GF-D8 (cell line): ENCODE measurements around the gene FBXO47.

Experiments
- DNase-seq: peaks from one replicate; lab custom pipeline; 2025; lab: John Stamatoyannopoulos, UW

FBXO47 gene, protein sequence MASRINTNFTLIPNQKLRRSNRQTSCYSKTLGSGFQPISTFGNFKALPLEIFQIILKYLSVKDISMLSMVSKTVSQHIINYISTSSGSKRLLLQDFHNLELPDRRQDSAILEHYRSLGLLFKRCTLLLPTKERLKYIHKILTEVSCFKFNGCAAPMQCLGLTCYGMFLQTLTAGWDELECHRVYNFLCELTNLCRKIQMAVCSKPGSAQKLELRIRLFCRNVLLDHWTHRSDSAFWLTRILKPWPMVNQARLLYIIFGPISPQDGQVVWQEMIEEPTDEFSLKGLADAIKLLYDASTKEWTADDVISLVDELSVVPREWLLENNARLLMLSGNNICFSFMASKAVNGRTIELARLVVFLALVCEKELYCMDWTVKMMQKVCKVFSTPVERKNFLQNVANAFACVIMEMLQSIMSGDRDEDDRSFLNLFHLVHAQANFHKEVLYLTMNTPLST

DNA sequence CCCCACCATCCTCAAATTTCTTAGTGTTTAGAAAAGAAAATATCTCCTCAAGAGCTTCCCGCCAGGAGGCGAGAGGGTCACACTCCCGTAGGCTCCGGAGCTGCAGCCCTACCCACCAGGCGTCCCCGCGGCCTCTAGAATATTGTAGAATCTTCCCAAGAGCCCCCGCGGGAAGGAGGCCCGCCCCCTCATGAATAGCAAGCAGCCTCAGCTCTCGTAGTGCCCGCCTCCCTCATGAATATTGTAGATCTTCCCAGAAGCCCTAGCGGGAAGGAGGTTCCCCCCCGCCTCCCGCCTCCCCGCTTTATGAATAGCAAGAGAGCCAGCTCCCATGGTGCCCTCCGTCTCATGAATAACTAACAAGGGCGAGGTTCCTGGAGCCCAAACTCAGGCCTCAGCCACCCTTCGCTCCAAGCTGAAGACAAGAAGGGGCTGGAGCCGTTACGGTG lies at the start of gene FBXO47:
Gene FBXO47 (minus strand): TSS at position 114 of the 449 bp plus-strand sequence. CDS start 4,378 bp downstream, outside the sequence.
- no peak for DNase-seq

DNA sequence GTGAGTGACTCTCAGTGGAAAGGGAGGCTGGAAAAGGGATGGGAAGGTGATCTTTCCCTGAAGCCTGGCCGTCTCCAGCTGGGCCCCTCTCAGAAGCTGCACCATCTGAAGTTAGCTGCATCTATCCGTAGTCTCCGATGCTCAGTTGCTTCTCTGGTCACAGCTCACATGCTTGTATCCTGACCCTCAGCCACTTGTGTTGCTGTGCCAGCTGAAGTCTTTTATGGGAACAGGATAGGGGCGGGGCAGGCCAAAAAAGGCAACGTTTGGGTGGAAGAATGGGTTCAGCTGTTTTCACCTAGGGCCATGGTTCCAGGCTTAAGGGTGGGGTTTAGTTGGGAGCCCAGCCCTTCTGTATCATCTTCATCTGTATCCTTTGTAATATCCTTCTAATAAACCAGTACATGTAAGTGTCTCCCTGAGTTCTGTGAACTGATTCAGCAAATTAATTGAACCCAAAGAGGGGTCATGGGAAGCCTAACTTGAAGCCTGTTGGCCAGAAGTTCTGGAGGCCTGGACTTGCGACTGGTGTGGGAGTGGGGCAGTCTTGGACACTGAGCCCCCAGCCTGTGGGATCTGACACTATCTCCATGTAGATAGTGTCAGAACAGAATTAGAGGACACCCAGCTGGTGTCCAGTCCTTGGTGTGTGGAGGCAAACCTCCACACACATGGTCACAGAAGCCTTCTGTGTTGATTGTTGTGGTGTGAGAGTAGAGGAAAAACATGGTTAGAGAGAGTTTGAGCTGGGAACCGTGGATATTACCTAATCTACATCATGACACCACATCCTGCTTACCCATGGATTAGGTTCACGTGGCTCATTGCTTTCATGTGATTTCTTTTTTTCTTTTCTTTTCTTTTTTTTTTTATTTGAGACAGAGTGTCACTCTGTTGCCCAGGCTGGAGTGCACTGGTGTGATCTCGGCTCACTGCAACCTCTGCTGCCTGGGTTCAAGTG lies 49.3 kb upstream of the FBXO47 start:
- DNase-seq: peak; percentile 4

DNA sequence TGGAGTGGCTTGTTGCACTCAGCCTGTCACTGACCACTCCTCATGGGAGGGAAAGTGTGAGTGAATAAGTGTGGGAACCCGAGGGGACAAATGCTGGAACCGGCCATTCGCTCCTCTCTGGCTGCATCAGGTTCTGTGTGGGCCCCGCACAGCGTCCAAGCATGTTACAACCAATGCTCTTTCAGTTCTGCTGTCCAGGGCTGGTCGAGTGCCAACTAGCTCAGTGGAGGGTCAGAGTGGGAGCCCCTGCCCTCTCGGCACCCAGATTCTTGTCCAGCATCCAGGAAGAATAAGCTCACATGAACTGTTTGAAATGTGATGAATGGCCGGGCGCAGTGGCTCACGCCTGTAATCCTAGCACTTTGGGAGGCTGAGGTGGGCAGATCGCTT lies 48.3 kb upstream of the FBXO47 start:
- no peak for DNase-seq

DNA sequence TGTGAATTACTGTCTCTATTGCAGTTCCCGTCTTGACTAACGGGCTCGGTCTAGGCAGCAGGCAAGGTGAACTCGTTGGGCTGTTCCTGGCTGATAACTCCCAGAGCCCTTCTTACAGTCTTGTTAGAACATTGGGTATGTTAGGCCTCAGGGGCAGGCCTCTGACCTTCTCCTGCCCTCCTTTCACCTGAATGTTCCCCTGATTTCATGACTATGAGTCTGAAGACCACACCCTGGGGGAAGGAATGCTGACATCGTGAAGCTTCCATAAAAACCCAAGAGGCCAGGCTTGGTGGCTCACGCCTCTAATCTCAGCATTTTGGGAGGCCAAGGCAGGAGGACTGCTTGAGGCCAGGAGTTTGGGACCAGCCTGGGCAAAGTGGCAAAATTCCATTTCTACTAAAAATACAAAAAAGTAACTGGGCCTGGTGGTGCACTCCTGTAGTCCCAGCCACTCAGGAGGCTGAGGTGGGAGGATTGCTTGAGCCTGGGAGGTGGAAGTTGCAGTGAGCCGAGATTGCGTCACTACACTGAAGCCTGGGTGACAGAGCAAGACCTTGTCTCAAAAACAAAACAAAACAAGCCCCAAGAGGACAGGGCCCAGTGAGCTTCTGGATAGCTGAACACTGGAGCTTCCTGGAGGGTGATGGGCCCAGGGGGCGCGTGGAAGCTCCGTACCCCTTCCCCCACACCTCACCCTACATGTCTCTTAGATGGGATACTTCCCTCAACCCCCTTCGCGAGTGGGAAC lies 47.8 kb upstream of the FBXO47 start:
- peak; percentile 21 for DNase-seq

DNA sequence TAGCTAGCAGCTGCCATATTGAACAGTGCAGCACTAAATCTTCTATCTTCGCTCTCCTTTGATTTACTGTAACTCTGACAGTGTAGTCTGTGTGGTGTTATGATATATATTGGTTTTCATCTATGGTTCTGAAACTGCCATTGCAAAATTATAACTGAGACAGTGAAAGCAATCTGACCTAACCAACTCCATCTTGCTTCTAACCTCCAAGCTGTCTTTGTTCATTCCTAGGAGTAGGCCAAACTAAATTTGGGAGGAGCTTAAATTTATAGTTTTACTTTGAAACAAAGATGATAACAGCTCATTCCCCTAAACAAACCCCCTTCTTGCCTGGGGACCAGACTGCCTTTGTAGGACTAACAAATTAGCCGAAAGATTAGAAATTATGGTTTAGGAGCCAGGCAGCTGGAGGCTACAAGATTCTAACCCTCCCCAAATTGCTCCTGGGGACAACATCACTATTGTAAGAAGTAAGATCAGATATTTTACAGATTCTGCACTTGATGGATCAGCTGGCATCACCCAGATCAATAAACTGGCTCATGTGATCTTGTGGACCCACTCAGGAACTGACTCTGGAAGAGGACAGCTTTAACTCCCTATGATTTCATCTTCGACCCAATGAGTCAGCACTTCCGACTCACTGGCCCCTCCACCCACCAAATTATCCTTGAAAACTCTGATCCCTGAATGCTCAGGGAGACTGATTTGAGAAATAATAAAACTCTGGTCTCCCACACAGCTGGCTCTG lies 47.0 kb upstream of the FBXO47 start:
- no peak for DNase-seq

DNA sequence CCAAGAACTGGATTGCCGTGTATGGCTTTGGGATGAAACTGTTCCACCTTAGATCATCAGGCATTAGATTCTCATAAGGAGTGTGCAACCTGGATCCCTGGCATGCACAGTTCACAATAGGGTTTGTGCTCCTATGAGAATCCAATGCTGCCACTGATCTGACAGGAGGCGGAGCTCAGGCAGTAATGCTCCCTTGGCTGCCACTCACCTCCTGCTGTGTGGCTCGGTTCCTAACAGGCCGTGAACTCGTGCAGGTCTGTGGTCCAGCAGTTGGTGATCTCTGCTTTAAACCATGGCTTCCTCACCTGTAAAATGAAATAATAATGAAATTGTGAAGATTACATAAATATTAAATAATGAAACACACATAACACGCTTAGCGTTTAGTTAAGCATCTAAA lies 45.5 kb upstream of the FBXO47 start:
- no peak for DNase-seq

DNA sequence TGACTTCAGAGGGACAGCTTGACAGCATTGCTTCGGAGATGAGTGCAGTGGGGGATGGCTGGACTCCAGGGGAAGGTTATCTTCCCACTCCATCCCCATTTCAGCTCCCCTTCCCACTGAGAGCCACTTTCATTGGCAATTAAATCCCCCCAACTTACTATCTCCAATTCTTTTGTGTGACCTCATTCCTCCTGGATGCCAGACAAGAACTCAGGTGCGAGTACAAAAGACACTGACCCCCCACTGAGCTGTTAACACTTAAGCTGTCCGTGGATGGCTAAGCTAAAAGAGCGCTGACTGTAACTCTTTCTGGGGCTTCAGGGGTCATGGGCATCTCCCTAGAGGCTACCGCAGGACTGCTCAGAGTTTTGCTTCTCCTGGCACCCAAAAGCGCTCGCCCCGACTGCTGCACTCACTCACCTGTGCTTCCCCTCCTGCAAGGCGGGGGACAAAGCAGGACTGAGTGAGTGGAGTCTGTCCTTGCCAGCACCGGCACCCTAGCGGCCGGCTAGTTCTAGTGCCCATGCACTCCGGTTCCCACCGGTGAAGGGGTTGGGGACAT lies 44.8 kb upstream of the FBXO47 start:
- no peak for DNase-seq

DNA sequence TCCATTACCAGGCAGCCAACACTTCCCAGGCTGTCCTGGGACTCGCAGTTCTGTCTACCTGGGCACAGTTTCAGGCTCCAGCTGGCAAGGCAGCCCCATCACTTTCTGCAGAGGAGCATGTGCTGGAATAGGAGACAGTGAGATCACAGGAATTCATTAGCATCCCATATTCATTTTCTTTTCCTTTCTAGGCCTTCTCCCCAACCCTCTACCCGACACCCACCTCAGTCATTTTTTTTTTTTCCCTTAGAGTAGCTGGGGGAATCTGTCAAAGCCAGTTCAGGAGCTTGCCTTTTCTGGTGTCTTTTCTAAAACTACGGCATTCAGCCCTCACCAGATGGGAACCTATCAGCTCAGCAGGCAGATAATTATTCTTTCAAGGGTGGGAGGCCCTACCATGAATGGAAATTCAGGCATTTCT lies 42.4 kb upstream of the FBXO47 start:
- DNase-seq: no peak

DNA sequence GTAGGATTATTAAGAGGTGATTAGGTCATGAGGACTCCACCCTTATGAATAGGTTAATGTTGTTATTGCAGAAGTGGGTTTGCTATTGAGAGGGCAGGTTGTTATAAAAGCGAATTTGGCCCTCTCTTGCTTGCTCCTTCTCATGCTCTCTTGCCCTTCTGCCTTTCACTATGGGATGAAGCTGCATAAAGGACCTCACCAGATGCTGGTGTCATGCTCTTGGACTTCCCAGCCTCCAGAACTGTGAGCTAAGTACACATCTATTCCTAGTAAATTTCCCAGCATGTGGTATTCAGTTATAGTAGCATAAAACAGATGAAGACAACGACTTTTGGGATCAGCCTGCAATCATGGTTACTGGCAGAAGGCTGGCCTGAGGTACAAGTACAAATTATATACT lies 41.4 kb upstream of the FBXO47 start:
- no peak for DNase-seq

DNA sequence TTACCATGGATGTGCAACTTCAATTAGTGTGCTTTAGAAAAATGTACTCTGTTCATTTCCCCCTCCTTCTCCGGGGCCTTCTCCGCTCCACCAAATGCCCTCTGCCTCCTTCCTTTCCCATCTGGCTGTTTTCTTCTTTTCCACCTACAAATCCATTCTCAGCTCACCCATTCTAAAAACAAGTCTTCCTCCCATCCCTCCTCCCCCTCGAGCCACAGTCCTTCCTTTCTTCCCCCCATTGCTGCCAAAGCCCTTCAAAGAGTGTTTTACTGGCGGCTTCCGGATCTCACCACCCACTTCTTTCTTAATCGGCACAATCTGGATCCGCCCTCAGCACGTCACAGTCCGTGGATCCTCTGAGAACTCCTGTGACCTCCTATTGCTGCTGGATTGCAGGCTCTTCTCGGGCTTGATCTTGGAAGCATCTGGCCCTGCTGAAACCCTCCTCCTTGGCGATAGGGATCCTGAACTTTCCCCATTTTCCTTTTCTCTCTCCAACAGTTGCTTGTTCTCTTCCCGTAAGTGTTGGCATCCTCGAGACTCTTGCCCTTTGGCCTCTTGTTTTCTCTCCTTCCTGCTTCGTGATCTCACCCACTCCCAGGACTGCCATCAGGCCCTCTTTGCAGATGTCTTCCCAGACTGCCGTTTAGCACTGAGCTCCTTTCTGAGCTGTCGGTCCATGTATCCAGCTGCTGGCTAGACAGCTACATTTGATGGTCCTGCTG lies 36.0 kb upstream of the FBXO47 start:
- no peak for DNase-seq

DNA sequence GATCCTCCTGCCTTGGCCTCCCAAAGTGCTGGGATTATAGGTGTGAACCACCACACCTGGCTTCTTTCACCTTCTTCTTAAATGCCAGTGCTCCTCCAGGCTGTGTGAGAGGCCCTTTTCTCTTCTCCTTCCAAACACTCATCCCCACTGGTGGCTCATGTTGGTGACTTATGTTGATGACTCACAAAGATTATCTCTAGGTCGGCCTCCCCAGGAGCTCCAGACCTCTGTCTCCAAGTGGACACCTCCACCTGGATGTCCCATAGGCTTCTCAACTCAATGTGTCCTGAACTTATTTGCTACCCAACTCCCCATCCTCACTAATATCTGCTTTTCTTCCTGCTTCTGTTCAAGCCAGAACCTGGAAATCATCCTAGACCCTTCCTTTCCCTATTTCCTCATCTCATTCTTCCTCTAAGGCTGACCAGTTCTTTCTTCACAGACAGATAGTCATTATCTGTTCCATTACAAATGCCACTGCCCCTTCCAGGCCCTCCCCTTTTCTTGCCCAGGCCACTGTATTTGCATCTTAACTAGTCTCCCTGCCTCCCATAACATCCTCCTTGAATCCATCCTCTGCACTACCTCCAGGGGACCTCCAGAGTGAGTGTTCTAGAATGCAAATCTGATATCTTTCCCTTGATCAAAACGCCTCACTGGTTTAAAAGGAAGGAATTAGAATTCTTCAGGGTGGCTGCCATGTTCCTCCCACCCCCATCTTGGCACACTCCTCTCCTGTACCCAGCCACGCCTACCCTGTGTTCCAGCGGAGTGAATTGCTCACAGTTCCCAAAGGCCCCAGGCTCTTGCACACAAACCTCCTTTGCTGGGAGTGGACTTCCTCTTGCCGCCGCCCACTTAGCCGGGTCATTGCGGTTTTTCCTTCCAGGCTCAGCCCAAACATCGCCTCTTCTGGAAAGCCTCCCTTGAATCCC lies 34.8 kb upstream of the FBXO47 start:
- DNase-seq: no peak

DNA sequence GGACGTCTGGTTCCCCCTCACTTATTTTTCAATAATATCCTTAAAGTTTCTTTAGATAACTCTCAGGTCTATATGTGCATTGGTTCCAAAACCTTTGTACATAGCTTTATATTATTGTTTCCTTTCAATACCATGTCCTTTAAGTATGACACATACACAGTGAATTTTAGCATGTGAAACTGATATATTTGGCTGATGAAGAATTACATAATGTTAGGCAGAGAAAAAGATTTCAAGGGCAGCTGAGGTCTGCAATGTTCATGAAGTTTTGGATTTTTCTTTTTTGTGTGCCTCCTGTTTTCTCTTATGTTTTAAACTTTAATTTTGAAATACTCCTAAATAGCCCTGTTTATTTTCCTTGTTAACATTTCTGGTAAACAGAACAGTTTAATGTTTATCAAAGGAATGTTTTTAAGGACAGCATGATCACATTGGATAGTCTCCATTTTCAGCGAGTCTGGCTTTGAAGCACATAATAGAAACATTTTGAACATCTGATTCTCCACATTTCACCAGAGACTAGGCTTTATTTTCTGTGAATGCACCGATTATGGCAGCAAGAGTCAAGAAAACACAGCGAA lies 32.9 kb upstream of the FBXO47 start:
- DNase-seq: no peak

DNA sequence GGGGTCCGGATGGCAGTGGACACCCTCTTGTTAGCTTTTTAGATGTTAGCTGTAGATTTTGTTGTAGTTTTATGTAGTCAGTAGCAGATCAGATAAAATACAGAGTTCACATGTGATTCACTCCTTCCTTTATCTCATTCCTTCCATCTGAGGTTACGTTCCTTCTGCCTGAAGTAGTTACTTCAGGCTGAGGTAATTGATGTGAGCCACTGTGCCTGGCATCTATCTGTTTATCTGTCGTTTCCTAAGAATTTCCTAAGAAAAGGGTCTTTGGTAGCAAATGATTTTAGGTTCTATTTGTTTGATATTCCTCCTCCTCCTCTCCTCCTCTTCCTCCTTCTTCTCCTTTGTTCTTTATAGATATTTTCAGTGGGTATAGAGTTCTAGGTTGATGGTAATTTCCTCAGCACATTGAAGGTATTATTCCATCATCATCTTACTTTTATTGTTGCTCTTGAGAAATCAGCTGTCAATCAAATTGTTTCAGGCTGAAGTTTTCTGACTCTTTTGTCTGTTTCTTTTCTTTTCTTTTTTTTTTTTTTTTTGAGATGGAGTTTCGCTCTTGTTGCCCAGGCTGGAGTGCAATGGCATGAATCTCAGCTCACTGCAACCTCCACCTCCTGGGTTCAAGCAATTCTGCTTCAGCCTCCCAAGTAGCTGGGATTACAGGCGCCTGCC lies 29.6 kb upstream of the FBXO47 start:
- no peak for DNase-seq

DNA sequence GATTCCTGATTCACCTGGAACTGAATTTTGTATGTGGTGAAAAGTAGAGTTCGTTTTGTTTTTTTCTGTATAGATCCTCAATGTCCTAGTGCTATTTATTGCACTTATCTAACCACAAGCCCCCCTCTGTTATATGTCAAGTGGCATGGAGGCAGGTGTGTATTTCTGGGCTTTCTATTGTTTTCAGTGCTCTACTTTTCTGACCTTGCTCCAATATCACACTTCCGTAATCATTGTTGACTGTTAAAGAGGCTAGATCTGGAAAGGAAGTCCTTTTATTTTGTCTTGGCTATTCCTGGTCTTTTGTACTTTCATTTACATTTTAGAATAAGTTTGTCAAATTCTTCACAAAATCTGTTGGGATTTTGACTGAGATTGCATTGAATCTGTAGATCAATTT lies 26.8 kb upstream of the FBXO47 start:
- no peak for DNase-seq

DNA sequence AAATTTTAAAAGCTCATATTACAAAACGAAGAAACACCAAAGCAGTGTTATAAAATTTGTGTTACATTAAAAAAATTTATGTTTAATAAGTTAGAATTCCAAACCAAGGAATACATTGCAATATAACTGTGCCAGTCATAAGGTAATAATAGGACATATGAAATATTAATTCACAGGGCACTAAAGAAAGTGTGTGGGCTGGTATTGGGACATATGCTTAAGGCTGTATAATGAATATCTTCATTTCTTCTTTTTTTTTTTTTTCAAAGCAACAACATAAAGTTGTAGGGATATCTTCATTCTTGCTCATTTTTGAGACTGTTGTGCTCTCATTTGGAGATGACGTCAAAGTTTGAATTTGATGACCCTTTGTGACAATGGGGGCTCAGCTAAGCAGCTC lies 17.5 kb upstream of the FBXO47 start:
- no peak for DNase-seq

DNA sequence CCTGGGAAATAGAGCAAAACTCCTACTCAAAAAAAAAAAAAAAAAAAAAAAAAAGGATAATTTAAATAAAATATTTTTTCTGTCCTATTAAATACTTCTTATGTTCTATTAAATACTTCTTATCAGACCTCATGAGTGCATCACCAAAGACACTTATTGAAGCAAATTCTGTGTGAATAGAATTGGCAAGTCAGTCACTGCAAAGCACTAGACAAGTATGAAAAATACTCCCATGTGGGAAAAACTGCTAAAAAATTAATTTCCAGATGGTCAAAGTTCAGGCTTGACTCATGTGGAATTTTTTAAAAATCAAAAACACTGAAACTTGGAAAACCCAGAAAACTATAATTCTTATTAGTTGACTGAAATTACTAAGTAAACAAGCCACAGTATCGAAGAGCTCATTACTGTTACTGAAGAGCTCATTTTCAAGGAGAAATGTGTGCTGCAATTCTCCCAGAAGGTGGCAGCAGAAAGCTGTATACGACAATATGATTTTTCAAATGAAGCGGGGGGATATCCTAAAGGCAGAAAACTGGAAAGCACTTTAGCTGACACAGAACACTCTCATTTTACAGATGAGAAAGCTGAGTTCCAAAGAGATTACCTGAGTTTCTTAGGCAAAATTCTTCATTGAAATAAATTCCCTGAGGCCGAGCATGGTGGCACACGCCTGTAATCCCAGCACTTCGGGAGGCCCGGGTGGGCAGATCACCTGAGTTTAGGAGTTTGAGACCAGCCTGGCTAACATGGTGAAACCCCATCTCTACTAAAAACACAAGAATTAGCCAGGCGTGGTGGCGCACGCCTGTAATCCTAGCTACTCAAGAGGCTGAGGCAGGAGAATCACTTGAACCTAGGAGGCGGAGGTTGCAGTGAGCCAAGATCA lies 15.9 kb upstream of the FBXO47 start:
- peak; percentile 8 for DNase-seq

DNA sequence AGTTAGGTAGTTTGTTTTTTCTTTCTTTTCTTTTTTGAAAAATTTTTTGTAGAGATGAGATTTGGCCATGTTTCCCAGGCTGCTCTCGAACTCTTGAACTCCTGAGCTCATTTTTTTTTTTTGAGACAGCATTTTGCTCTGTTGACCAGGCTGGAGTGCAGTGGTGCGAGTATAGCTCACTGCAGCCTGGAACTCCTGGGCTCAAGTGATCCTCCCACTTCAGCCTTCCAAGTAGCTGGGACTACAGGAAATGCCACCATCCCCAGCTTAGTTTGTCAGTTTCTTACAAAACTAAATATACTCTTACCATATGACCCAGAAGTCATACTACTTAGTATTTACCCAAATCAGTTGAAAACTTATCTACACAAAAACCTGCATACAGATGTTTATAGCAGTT lies 14.4 kb upstream of the FBXO47 start:
- no peak for DNase-seq
